ENCODE data around the gene AQP2.

DNA sequence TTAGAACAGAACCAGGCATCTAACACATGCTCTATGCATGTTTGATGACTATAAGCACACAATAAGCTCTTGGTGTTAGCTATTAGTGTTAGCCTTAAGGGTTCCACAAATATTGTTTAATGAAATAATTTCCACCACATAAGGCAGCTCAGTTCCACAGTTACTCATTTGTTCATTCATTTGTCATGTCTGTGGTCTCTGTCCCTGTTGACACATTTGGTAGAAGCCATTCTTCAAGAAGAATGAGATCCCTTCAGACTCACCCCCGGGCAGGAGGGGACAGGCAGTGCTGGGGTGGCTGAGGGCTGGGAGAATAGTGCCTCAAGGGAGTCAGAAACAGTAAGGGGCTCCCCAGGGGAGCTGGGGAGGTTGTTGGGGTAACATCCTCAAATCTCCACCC, 43.2 kb upstream of the AQP2 start:
- TF ChIP-seq YY1 (IDR thresholded peaks at IDR 0.05) (no peak), REST (IDR thresholded peaks at IDR 0.05) (no peak), MAX (IDR thresholded peaks at IDR 0.05) (no peak), CTCF (IDR thresholded peaks at IDR 0.05; ENCODE audit: low read depth, low read length, missing input control) (no peak), TAF1 (conservative IDR thresholded peaks at IDR 0.05) (no peak)

Measured in liver (tissue), 3 donors.